Measurements from ENCODE around the gene GALNTL6.

The GALNTL6 gene

GRCh38 chr4:172142281-172142741 is 329.1 kb downstream of the GALNTL6 start:
- H3K4me3 ChIP-seq (ENCODE audit: control insufficient read depth, low read depth, low read length): no peak overlapping the region
- TF ChIP-seq, protein P1, sequence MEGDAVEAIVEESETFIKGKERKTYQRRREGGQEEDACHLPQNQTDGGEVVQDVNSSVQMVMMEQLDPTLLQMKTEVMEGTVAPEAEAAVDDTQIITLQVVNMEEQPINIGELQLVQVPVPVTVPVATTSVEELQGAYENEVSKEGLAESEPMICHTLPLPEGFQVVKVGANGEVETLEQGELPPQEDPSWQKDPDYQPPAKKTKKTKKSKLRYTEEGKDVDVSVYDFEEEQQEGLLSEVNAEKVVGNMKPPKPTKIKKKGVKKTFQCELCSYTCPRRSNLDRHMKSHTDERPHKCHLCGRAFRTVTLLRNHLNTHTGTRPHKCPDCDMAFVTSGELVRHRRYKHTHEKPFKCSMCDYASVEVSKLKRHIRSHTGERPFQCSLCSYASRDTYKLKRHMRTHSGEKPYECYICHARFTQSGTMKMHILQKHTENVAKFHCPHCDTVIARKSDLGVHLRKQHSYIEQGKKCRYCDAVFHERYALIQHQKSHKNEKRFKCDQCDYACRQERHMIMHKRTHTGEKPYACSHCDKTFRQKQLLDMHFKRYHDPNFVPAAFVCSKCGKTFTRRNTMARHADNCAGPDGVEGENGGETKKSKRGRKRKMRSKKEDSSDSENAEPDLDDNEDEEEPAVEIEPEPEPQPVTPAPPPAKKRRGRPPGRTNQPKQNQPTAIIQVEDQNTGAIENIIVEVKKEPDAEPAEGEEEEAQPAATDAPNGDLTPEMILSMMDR (IDR thresholded peaks at IDR 0.05; ENCODE audit: control insufficient read depth, insufficient read depth, low read depth, low read length, missing control alignments): no peak
- no peak for DNase-seq (ENCODE audit: low read depth)

GRCh38 chr4:172143605-172144314 is 330.6 kb downstream of the GALNTL6 start:
- no peak overlapping the region for H3K4me3 ChIP-seq (ENCODE audit: control insufficient read depth, low read depth, low read length)
- DNase-seq (ENCODE audit: low read depth): no peak
- TF ChIP-seq, protein P1 (IDR thresholded peaks at IDR 0.05; ENCODE audit: control insufficient read depth, insufficient read depth, low read depth, low read length, missing control alignments): no peak

DNA sequence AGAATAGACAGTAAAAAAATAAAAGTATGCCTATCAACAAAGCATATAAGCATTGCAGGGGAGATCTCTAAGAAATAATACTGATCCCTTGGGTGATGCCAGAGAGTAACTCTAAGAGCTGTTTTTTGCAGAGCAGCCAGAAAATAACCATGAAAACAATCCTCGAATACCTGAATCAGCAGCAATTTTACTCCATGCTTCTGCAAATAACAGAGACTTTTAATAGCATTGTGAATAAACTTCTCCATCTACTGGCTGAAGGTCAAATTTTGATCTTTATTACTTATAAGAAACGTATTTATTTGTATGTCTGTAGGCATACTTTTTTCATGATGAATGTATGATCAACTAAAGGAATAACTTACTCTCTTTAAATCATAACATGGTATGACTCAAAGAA is 334.5 kb downstream of the GALNTL6 start:
- TF ChIP-seq, protein P1 (IDR thresholded peaks at IDR 0.05; ENCODE audit: control insufficient read depth, insufficient read depth, low read depth, low read length, missing control alignments): no peak
- DNase-seq (ENCODE audit: low read depth): no peak
- H3K4me3 ChIP-seq (ENCODE audit: control insufficient read depth, low read depth, low read length): no peak overlapping the region

DNA sequence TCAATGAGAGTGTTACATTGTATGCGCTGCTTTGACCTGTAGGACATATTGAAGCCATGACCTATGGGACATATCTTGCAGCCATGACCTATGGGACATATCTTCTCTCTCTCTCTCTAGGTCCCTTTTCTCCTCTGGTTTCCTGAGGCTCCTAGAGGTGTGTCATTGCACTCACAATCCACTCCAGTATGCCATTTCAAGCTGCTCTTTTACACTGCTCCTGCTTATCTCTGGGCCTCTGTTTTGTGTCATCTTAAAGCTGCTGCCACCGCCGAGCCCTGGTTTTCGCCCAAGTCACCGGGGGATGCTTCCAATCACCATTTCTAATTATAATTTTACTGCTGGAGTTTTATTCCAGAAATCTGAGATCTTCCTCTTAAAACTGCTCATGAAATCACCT is 336.1 kb downstream of the GALNTL6 start:
- no peak overlapping the region for H3K4me3 ChIP-seq (ENCODE audit: control insufficient read depth, low read depth, low read length)
- DNase-seq (ENCODE audit: low read depth): no peak
- TF ChIP-seq, protein P1 (IDR thresholded peaks at IDR 0.05; ENCODE audit: control insufficient read depth, insufficient read depth, low read depth, low read length, missing control alignments): no peak

DNA sequence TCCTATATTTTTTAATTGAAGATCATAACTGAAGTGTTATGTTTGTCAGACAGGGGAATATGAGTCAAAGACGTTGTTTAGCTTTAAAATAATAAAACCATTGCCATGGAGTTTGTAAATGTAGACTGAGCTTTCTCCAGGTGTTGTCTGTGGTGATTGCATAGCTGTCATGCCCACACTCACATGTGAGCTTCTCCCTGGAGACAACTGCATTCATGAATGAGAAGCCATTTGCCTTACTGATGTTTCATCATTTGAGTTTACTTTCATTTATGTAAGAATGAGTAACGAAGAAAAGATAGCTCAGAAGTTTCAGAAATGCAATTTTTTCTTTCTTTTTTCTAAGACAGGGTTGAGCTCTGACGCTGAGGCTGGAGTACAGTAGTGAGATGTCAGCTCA is 339.1 kb downstream of the GALNTL6 start:
- TF ChIP-seq, protein P1 (IDR thresholded peaks at IDR 0.05; ENCODE audit: control insufficient read depth, insufficient read depth, low read depth, low read length, missing control alignments): no peak
- DNase-seq (ENCODE audit: low read depth): no peak
- H3K4me3 ChIP-seq (ENCODE audit: control insufficient read depth, low read depth, low read length): no peak overlapping the region

DNA sequence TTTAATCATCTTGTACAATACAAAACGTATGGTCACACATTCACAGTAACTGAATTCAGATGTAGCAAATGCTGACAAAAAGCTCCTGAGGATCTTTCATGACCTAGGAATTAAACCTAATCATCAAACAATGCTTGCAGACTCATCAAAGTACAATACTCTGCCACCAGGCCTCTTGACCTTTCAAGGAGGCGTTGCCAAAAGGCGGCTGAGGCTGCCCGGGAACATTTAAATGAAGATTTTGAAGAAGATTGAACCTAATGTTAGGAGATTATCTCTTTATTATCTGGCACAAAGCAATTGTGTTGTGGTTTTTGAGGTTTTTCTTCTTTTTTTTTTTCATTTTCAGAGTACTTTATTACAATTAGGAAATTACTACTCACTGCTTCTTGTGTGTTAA is 340.5 kb downstream of the GALNTL6 start:
- no peak for DNase-seq (ENCODE audit: low read depth)
- H3K4me3 ChIP-seq (ENCODE audit: control insufficient read depth, low read depth, low read length): no peak overlapping the region
- TF ChIP-seq, protein P1 (IDR thresholded peaks at IDR 0.05; ENCODE audit: control insufficient read depth, insufficient read depth, low read depth, low read length, missing control alignments): no peak
